ENCODE measurements around the gene MEGF11.

MEGF11 gene

DNA sequence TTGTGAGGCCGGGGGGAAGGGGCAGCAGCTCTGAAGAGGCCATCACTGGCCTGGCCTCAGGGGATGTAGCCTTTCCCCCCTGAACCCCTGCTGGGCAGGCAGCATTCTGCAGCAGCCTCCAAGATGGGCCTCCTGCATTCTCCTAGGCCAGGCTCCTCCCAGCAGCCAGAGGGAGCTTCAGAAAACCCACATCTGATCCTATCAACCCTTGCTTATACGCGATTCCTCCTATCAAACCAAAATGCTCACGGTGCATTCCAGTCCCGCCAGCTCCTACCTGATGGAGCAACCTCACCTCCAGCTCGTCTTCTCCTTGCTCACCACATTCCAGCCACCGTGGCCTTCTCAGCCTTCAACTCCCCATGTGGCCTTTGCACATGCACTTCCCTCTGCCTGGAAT, 85.7 kb downstream of the MEGF11 start:
- POLR2A ChIA-PET = no interaction called here
- TF ChIP-seq PKNOX1 (IDR thresholded peaks at IDR 0.05) (no peak), FOXK2 (IDR thresholded peaks at IDR 0.05) (no peak), SP1 (IDR thresholded peaks at IDR 0.05) (no peak), ZNF384 (IDR thresholded peaks at IDR 0.05) (no peak)
- CTCF ChIA-PET = interaction anchor here (1.1 kb wide), 1 partner anchor 10 kb away, joined by 4 read pairs; no protein-coding TSS in a partner anchor
- DNase-seq (ENCODE audit: extremely low spot score) = no peak

GRCh38 chr15:66165856-66166255, 87.7 kb downstream of the MEGF11 start:
- POLR2A ChIA-PET = no interaction called here
- no peak for DNase-seq (ENCODE audit: extremely low spot score)
- CTCF ChIA-PET = no interaction called here
- no peak for TF ChIP-seq LEF1 (IDR thresholded peaks at IDR 0.05; ENCODE audit: borderline replicate concordance)
- no peak for TF ChIP-seq SUZ12 (IDR thresholded peaks at IDR 0.05)
- TF ChIP-seq L3MBTL2 (conservative IDR thresholded peaks at IDR 0.05) = no peak
- TF ChIP-seq FOXK2 (IDR thresholded peaks at IDR 0.05) = no peak
- no peak for TF ChIP-seq ZNF384 (IDR thresholded peaks at IDR 0.05)
- no peak for TF ChIP-seq SP1 (IDR thresholded peaks at IDR 0.05)
- TF ChIP-seq FOXA1 (IDR thresholded peaks at IDR 0.05) = no peak
- TF ChIP-seq BHLHE40 (IDR thresholded peaks at IDR 0.05; ENCODE audit: borderline replicate concordance) = no peak
- no peak for TF ChIP-seq PKNOX1 (IDR thresholded peaks at IDR 0.05)
- TF ChIP-seq ARNT (IDR thresholded peaks at IDR 0.05) = no peak
- TF ChIP-seq TARDBP (IDR thresholded peaks at IDR 0.05) = no peak
- TF ChIP-seq CTBP1 (IDR thresholded peaks at IDR 0.05; ENCODE audit: borderline replicate concordance) = no peak

GRCh38 chr15:66164788-66165187, 88.8 kb downstream of the MEGF11 start:
- no peak for DNase-seq (ENCODE audit: extremely low spot score)
- ChIA-PET POLR2A (interaction anchor here (1.0 kb wide), 1 partner anchor 9 kb away, joined by 3 read pairs; no protein-coding TSS in a partner anchor), CTCF (no interaction called here)
- TF ChIP-seq NFRKB (IDR thresholded peaks at IDR 0.05) (no peak), CTBP1 (IDR thresholded peaks at IDR 0.05; ENCODE audit: borderline replicate concordance) (no peak)

DNA sequence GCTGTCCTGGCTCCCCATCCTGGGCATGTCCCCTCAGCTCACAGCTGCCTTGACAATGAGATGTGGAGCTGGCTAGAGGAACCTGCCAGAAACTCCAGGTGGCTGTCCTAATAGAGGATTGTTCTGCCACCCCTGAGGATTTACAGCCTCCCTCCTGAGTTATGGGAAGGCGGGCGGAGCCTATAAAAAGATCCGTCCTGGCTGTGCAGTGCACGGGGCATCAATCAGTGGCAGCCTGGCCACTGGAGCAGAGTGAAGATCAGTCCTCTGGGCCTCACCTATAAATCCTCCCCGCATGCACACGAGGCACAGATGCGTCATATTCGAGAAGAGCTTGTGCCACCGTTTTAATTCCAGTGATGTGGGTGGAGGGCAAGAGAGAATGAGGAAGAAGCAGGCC, 90.0 kb downstream of the MEGF11 start:
- ChIA-PET CTCF (no interaction called here), POLR2A (no interaction called here)
- no peak for DNase-seq (ENCODE audit: extremely low spot score)
- TF ChIP-seq TARDBP (IDR thresholded peaks at IDR 0.05) (no peak), PKNOX1 (IDR thresholded peaks at IDR 0.05) (peak; percentile 91), L3MBTL2 (conservative IDR thresholded peaks at IDR 0.05) (peak; percentile 58)

DNA sequence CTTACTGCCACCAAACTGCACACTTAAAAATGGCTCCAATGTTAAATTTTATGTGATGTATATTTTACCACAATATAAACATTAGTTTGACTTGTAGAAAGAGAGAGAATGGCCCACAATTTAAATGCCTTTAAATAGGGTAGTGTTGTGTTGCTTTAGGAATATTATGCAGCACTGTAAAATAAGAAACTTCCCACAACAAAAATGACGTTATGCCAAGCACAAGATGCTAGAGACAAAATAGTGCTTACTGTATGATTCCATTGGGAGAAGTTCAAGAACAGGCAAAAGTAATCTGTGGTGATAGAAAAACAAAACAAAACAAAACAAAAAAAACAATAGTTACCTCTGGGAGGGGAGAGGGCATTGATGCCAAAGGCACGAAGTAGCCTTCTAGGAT, 91.3 kb downstream of the MEGF11 start:
- no peak for DNase-seq (ENCODE audit: extremely low spot score)
- POLR2A ChIA-PET = no interaction called here
- CTCF ChIA-PET = no interaction called here
- TF ChIP-seq ARNT (IDR thresholded peaks at IDR 0.05) = no peak
- TF ChIP-seq SP1 (IDR thresholded peaks at IDR 0.05) = no peak
- no peak for TF ChIP-seq FOXA1 (IDR thresholded peaks at IDR 0.05)
- no peak for TF ChIP-seq CTBP1 (IDR thresholded peaks at IDR 0.05; ENCODE audit: borderline replicate concordance)
- TF ChIP-seq FOXM1 (IDR thresholded peaks at IDR 0.05; ENCODE audit: borderline replicate concordance) = no peak
- no peak for TF ChIP-seq ELF4 (IDR thresholded peaks at IDR 0.05)
- TF ChIP-seq LEF1 (IDR thresholded peaks at IDR 0.05; ENCODE audit: borderline replicate concordance) = no peak
- no peak for TF ChIP-seq BHLHE40 (IDR thresholded peaks at IDR 0.05; ENCODE audit: borderline replicate concordance)
- TF ChIP-seq L3MBTL2 (conservative IDR thresholded peaks at IDR 0.05) = no peak
- no peak for TF ChIP-seq PKNOX1 (IDR thresholded peaks at IDR 0.05)
- TF ChIP-seq SUZ12 (IDR thresholded peaks at IDR 0.05) = no peak
- no peak for TF ChIP-seq FOXK2 (IDR thresholded peaks at IDR 0.05)
- TF ChIP-seq NFRKB (IDR thresholded peaks at IDR 0.05) = no peak
- TF ChIP-seq ZNF384 (IDR thresholded peaks at IDR 0.05) = no peak
- TF ChIP-seq HDGF (IDR thresholded peaks at IDR 0.05; ENCODE audit: borderline replicate concordance) = no peak
- TF ChIP-seq TARDBP (IDR thresholded peaks at IDR 0.05) = no peak

DNA sequence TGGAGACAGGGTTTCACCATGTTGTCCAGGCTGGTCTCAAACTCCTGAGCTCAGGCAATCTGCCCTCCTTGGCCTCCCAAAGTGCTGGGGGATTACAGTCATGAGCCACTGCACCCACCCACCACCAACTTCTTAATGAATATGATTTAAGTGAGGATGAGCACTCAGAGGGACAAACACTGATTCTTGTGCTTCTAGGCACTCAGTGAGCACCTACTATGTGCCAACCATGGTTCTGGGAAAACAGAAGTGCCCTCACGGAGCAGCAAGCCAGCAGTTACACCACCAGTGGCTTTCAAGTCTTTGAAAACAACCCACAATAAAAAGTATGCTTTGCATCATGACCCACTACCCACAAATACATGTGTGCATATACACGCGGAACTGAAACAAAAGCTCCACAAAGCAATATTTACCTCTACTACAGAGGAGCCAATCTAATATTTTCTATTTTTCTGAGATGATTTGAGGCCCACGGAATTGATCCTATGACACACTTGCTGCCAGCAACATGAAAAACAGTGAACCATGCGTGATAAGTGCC, 91.9 kb downstream of the MEGF11 start:
- POLR2A ChIA-PET = no interaction called here
- CTCF ChIA-PET = no interaction called here
- TF ChIP-seq PKNOX1 (IDR thresholded peaks at IDR 0.05) (no peak), FOXA1 (IDR thresholded peaks at IDR 0.05) (no peak), FOXK2 (IDR thresholded peaks at IDR 0.05) (no peak), ELF4 (IDR thresholded peaks at IDR 0.05) (no peak), ARNT (IDR thresholded peaks at IDR 0.05) (no peak)
- no peak for DNase-seq (ENCODE audit: extremely low spot score)
